ENCODE measurements around the gene GPD1L. TPM values are rescaled to one million over a fixed set of nuclear protein-coding genes. Genes with fewer than 3 reads are reported as not detected.
A peak's percentile ranks its signal among the peaks of the same experiment; 100 is the strongest.

GPD1L gene
- total RNA-seq, 4 donors from 2014 or later: 24.0 to 42.8 (median 27.1) TPM

DNA sequence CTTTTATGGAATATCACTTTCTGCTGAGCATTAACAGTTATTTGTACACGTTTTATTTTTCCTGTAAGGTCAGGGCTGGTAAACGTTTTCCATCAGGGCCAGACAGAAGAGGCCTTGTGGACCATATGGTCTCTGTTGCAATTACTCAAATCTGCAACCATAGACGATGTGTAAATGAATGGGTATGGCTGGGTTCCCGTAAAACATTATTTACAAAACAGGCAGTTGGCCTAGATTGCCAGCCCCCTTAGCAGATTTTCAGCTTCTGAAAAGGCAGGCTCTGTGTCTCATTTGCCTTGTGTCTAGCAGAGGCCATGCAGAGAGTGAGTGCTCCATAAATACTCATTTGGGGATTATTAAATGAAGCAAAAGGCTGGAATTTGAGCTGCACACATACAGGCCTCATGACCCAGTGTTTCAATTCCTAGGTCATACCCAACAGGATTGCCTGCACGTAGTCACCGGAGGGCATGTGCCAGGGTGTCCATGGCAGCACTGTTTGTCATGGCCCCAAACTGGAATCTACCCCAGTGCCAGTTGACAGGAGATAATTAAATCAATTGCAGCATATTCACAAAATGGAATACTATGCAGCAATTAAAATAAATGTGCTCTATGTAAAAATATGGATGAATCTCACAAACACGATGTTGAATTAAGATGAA lies 51.3 kb downstream of the GPD1L start:
- intact Hi-C loops (cut with DNase I; ENCODE audit: low total_unique reads): no loop called here
- no peak overlapping the region for H3K4me3 ChIP-seq (ENCODE audit: low read depth, poor library complexity, severe bottlenecking)
- TF ChIP-seq POLR2A (IDR thresholded peaks at IDR 0.05) (no peak), CTCF (IDR thresholded peaks at IDR 0.05) (no peak)
- WGBS, 2 donors: 66 to 76% methylated on average over 7 of the region's 7 CpGs
- DNase-seq (ENCODE audit: low spot score in 2 of 2): no peak

DNA sequence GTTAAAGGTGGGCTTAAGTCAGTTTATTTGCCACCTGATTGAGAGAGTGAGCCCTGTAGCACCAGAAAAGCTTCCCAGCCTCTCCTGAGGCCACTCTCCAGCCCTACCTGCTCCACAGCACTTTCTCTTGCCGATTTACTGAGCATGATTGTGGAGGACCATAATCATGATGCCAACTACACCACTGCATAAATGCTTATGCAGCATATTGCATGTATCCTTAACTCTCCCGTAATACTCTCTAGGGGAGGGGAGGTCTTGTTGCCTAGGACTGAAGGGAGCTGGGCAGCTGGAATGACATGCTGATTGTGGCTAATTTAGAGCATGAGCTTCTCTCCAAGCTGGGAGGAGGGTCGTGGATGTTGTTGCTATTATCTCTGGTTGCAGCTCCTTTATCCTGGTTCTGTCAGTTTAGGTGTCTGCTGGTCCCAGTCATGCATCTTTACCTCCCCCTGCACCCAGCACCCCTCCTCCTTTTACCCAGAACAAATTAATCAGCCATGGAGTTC lies 54.3 kb downstream of the GPD1L start:
- intact Hi-C loops (cut with DNase I; ENCODE audit: low total_unique reads): no loop called here
- 82 to 85% methylated on average over 3 of the region's 3 CpGs for WGBS, 2 donors
- no peak for TF ChIP-seq CTCF (IDR thresholded peaks at IDR 0.05)
- TF ChIP-seq POLR2A (IDR thresholded peaks at IDR 0.05): no peak
- no peak overlapping the region for H3K4me3 ChIP-seq (ENCODE audit: low read depth, poor library complexity, severe bottlenecking)
- no peak for DNase-seq (ENCODE audit: low spot score in 2 of 2)

- 76 to 86% methylated on average over 1 of the region's 1 CpG for WGBS, 2 donors
- H3K4me3 ChIP-seq (ENCODE audit: low read depth, poor library complexity, severe bottlenecking): no peak overlapping the region
- DNase-seq (ENCODE audit: low spot score in 2 of 2): no peak
- TF ChIP-seq POLR2A (IDR thresholded peaks at IDR 0.05) (no peak), CTCF (IDR thresholded peaks at IDR 0.05) (no peak)
- intact Hi-C loops (cut with DNase I; ENCODE audit: low total_unique reads): no loop called here
Measured at GRCh38 chr3:32165442-32165841, 59.0 kb downstream of the GPD1L start.

DNA sequence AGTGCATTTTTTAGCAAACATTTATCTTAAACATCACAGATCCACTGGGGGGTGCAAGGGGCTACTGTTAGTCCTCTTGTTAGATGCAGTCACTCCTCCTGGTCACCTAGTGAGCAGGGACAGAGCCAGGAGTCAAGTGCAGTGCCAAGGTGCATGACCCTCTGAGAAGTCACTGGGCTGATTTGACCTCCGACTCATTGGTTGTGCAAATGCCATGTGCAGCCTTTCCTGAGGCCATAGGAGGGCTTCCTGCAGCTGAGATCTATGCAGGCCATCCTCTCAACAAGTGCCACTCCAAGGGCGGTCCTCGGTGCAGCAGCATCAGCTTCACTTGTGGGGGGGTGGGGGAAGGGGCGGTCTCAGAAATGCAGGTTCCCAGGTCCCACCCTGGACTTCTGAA lies 60.2 kb downstream of the GPD1L start:
- WGBS, 2 donors: 91 to 92% methylated on average over 4 of the region's 4 CpGs
- DNase-seq (ENCODE audit: low spot score in 2 of 2): peak in 1 of 2 donors; percentile 61
- intact Hi-C loops (cut with DNase I; ENCODE audit: low total_unique reads): no loop called here
- TF ChIP-seq POLR2A (IDR thresholded peaks at IDR 0.05) (no peak), CTCF (IDR thresholded peaks at IDR 0.05) (no peak)
- no peak overlapping the region for H3K4me3 ChIP-seq (ENCODE audit: low read depth, poor library complexity, severe bottlenecking)

GRCh38 chr3:32172420-32172819 lies 66.0 kb downstream of the GPD1L start:
- no peak for DNase-seq (ENCODE audit: low spot score in 2 of 2)
- no peak overlapping the region for H3K4me3 ChIP-seq (ENCODE audit: low read depth, poor library complexity, severe bottlenecking)
- intact Hi-C loops (cut with DNase I; ENCODE audit: low total_unique reads): no loop called here
- 48 to 100% methylated on average over 1 of the region's 1 CpG for WGBS, 2 donors
- TF ChIP-seq POLR2A (IDR thresholded peaks at IDR 0.05) (no peak), CTCF (IDR thresholded peaks at IDR 0.05) (no peak)

Data from lower leg skin (tissue), 4 donors.